Measurements from ENCODE around the gene SERPINC1.
"Not testable (repeated sequence)": the region's sequence is repeated elsewhere in the genome, so short reads cannot be mapped to it uniquely, and the experiment has no call there.

SERPINC1 gene

DNA sequence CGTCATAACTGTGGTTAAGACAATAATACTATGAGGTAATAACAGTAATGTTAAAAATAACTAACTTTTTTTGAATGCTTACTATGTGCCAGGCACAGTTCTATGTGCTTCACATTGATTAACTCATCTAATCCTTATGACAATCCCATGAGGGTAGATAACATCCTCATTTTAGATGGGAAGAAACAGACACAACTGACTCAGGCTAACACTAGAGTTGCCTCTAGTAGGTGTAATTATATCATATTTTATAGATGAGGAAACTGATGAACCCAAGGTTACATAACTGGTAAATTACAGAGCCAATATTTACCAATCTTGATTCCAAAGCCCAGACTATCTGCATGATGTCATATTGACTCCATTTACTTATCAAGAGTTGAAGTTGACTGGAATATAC, 23.5 kb downstream of the SERPINC1 start:
- DNase-seq (ENCODE audit: low read depth in 1 of 2, low spot score in 1 of 2) = no peak

DNA sequence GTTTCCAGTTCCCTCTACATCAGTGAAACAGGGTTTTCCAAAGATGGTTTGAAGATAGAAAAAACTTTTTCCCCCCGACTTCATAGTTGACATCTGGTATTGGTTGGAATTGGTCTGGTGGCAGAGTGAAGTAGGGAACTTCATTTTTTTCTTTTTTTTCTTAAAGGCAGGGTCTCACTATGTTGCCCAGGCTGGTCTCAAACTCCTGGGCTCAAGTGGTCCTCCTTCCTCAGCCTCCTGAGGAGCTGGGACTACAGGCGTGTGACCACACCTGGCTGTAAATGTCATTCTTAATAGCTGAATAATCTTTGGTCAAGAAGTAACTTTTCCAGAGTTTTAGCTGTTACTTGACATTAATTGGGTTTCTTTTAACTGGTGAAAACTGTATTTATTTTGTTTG, 27.2 kb downstream of the SERPINC1 start:
- DNase-seq (ENCODE audit: low read depth in 1 of 2, low spot score in 1 of 2) = no peak

DNA sequence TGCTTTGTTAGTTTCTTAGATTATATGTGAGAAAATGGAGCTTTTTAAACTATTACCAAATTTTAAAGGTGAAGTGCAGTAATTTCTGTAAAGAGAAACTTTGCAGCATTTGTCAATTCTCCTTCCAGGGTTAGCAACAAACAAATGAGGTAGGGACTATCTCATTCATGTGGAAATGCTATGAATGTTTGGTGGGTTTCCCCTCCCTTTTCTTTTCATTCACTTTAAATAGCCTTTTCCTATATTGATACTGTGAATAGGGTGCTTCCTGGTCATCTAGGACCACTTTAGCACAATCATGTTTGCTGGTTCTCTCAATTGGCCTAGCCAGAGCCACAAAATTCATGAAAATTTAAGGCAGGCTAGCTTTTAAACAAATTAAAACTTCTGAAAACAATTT, 28.4 kb downstream of the SERPINC1 start:
- DNase-seq (ENCODE audit: low read depth in 1 of 2, low spot score in 1 of 2) = no peak

DNA sequence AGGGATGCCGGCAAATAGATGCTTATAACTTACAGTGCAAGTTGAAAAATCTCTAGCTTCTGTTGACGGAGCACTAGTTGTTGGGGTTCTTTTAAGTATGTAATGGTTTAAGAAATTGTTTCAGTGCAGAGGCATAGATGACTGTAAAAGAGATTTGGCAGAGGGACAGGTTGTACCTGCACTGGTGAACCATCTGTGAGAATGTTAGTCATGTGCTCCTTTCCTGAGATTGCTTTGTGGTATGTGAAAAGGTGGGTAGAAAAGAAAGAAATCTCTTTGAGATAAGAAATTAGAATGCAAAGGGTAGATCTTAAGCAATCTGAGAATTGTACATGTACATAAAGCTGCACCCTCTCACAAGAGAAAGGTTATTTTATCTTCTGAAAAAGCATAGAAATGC, 29.5 kb downstream of the SERPINC1 start:
- DNase-seq (ENCODE audit: low read depth in 1 of 2, low spot score in 1 of 2) = no peak

DNA sequence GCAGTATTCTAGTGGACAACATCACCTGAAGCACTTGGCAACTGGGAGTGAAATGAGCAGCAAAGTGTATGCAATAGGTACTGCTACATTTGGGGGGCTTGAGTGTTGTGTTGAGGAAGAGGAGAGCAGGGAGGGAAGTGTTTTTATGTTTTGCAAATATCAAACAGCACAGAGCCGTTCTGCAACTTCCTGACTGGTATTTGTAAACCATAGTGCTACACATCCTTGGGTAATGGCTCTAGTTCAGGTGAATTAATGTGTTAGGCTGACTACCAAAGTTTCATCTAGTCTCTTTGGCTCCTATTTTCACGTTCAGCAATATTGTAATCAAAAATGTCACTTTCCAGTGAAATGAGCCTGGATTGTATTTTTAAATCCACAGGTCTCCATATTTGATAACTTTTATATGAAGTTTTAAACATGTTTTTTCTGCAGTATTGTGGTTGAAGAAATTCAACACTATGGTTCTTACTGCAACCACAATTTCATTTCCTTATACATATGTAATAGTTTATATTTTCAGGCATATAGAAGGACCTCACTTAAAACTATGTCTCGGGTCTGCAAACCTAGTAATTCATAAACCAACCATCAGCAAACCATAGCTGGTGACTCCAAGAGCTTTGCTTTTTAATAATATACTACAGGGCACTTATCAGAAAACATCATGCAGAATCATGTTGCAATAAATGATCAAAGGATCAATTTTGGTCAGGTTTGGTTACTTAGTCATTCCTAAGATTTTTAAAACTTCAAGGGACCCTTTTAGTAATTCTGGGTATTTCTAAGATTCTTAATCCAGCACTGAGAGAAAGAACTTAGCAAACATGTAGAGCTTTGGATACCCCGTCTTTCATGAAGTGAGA, 30.1 kb downstream of the SERPINC1 start:
- DNase-seq (ENCODE audit: low read depth in 1 of 2, low spot score in 1 of 2) = no peak

DNA sequence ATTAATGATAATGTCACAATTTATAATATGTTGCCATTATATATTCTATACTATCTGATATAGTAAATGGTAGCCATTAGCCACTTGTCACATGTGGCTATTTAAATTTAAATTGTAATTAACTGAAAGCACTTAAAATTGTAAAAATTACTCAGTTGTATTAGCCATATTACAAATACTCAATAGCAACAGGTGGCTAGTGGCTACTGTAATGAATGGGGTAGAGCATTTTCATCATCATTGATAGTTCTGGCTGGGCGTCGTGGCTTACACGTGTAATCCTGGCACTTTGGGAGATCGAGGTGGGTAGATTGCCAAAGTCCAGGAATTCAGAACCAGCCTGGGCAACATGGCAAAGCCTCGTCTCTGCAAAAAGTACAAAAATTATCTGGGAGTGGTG, 32.4 kb downstream of the SERPINC1 start:
- DNase-seq (ENCODE audit: low read depth in 1 of 2, low spot score in 1 of 2) = no peak

DNA sequence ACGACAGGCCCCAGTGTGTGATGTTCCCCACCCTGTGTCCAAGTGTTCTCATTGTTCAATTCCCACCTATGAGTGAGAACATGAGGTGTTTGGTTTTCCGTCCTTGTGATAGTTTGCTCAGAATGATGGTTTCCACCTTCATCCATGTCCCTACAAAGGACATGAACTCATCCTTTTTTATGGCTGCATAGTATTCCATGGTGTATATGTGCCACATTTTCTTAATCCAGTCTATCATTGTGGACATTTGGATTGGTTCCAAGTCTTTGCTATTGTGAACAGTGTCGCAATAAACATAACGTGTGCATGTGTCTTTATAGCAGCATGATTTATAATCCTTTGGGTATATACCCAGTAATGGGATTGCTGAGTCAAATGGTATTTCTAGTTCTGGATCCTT, 36.0 kb downstream of the SERPINC1 start:
- DNase-seq (ENCODE audit: low read depth in 1 of 2, low spot score in 1 of 2) = not testable (repeated sequence)

DNA sequence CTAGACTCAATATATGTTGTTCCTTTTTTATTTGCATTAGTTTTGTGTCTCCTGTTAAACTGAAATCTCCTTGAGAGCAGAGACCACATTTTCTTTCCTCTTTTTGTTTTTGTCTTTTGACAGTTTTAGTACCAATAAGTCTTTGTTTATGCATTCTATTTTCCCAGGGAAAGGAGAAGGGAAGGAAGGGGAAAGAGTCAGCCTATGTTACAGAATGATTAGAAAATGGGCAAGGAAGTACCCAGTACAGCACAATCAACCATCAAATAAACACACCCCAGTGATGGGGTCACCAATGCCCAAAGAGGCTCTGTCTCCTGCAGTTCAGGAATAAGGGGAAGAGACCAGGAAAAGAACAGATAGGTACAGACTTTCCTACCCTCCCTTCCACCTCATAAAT, 38.9 kb downstream of the SERPINC1 start:
- no peak for DNase-seq (ENCODE audit: low read depth in 1 of 2, low spot score in 1 of 2)

DNA sequence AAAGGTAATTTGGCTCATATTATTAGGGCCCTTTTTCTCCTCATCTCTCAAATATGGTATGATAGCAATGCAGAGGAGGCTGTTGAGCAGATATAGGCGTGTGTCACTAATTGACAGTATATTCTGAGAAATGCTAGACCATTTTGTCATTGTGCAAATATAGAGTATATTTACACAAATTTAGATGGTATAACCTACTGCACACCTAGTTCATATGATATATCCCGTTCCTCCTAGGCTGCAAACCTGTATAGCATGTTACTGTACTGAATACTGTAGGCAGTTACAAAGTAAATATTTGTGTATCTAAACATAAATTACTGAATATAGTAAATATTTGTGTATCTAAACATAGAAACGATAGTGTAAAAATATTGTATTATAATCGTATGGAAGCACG, 40.4 kb downstream of the SERPINC1 start:
- DNase-seq (ENCODE audit: low read depth in 1 of 2, low spot score in 1 of 2) = no peak

DNA sequence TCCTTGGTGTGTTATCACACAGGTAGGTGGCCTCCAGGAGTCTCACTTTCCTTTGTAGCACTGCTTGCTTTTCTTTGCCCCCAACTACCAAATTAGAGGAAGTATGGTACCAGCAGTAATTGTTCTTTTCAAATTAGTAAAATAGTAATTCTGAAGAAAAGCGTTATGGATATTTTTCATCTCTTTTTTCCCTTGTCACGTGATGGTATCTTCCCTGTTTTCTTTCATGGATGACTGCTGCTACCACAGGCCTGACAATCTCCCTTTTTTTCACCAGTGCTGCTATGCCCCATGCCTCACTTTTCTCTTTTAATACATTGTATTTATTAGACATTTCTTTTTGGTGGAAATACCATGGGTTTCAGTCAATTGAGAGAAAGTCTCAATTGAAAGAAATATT, 45.6 kb downstream of the SERPINC1 start:
- no peak for DNase-seq (ENCODE audit: low read depth in 1 of 2, low spot score in 1 of 2)

DNA sequence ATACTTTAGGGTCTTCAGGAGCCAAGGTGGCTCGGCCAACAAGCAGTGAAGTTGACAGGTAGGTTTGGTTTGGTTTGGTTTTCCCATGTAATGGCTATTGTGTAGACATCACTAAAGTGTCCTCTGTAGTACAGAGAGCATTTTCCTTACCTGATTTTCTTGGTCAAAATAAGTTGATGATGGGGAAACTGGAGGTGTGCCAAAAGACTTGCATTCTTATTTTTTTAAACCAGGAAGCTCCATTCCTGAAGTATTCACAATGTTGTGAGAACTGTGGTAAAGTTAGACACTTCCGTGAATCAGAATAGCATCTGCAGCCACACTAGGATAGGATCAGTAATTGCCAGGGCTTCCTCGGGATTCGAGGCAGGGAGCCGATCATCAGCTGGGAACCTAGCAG, 46.0 kb downstream of the SERPINC1 start:
- no peak for DNase-seq (ENCODE audit: low read depth in 1 of 2, low spot score in 1 of 2)

DNA sequence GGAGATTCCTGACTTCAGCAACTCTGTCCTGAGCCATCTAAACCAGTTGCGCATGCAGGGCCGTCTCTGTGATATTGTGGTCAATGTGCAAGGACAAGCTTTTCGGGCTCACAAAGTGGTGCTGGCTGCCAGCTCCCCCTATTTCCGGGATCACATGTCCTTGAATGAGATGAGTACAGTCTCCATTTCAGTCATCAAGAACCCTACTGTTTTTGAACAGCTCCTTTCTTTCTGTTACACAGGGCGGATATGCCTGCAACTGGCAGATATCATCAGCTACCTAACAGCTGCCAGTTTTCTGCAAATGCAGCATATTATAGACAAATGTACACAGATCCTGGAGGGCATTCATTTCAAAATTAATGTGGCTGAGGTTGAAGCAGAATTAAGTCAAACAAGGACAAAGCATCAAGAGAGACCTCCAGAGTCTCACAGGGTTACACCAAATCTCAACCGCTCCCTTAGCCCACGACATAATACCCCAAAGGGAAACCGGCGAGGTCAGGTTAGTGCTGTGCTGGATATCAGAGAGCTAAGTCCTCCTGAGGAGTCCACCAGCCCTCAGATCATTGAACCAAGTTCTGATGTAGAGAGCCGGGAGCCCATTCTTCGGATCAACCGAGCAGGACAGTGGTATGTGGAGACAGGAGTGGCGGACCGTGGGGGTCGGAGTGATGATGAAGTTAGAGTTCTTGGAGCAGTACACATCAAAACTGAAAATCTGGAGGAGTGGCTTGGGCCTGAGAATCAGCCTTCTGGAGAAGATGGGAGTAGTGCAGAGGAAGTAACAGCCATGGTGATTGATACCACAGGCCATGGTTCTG, 46.7 kb downstream of the SERPINC1 start:
- DNase-seq (ENCODE audit: low read depth in 1 of 2, low spot score in 1 of 2) = no peak

DNA sequence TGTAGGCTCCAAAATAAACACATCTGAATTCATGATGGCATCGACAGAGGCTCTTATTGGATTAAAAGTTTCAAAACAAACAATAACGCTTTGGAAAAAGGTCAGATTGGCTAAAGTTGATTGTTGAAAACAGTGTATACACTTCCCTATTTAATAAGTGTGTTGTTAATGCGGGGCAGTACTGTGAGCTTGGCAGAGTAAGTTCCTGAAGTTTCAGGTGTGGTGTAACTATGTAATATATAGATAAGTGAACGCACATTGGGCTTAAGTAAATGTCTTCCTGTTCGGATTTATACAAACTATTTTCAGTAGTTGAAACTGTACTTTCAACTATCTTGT, 48.1 kb downstream of the SERPINC1 start:
- no peak for DNase-seq (ENCODE audit: low read depth in 1 of 2, low spot score in 1 of 2)

DNA sequence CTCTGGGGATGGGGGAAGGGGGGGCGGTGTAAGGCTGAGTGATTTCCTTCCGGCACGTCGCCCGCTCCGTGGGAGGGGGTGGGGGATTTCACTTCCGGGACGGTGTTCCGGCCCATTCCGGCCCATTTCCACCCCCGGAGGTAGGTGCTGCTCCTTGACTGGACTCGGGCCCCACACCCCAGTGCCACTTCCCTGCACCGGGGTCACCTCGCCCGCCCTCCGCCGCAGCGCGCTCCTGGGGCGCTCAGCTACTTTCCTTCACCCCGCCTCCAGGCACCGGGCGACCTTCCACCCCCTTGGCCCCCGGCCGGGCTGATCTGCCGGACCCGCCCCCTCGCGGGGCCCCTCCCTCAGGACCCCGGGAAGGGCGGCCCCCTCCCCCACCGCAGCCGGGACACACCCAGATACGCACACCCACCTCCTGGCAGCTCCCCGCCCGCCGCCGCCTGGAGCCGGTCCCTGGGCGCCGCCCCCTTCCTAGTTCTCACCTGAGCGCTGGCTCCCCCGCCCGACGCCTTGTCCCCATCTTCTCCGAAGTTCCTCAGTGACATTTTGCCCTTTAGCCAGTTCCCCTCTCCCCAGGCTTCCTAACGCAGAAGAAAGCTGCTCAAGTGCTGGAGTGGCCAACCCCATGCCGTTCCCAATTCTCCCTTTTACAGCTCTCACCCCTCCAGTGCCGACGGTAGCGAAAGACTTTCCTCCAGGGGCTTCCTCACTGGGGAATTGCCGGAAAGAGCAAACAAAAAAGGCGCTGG, 48.7 kb downstream of the SERPINC1 start, which contains the start of gene ZBTB37:
Gene ZBTB37 (plus strand): TSS at position 115 of the 755 bp plus-strand sequence. CDS start 1,846 bp downstream, outside the sequence.
- DNase-seq (ENCODE audit: low read depth in 1 of 2, low spot score in 1 of 2) = peak; percentile 91 to 94

DNA sequence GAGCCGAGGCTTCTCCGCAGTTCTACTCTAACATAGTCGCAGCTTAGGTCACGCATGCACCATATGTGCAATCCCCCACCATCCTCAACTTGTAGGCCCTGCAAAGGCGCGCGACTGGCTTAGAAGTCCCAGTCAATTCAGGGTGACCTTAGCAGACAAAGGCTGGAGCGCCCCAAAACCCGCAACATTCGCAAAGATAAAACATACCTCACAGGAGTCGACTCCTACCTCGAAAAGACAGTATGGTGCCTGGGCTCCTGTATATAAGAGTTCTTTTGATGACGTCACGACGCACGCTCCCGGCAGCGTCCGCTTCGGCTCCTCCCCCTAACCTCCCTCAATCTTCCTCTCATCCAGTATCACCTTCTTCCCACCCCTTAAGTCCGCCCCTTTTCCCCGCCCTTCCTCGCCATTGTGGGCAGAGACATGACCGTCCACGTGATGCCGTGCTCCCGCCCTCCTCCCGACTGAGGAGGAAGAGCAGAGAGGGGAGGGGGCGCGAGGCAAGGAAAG, 49.3 kb downstream of the SERPINC1 start, which contains the start of gene GAS5:
Gene GAS5 (minus strand): TSS at position 237 of the 513 bp plus-strand sequence.
- DNase-seq (ENCODE audit: low read depth in 1 of 2, low spot score in 1 of 2) = peak in 1 of 2 donors; percentile 100

DNA sequence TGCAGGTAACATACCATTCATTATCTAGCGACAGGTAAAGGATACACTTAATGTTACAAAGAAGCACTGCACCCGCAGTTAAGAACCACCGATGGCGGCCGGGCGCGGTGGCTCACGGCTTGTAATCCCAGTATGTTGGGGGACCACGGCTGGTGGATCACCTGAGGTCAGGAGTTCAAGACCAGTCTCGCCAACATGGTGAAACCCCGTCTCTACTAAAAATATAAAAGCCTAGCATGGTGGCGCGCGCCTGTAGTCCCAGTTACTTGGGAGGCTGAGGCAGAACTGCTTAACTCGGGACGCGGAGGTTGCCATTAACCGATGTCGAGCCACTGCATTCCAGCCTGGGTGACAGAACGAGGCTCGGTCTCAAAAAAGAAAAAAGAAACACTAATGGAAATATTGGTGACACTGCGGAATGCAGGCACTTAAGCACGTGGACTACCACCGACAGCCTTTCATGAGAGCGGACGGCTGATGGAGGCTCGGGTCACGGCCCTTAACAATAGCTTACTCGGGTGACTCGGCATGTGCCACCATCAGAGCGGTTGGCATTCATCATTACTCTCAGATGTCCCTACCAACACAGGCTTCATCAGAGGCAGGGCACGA, 49.9 kb downstream of the SERPINC1 start:
- DNase-seq (ENCODE audit: low read depth in 1 of 2, low spot score in 1 of 2) = no peak

DNA sequence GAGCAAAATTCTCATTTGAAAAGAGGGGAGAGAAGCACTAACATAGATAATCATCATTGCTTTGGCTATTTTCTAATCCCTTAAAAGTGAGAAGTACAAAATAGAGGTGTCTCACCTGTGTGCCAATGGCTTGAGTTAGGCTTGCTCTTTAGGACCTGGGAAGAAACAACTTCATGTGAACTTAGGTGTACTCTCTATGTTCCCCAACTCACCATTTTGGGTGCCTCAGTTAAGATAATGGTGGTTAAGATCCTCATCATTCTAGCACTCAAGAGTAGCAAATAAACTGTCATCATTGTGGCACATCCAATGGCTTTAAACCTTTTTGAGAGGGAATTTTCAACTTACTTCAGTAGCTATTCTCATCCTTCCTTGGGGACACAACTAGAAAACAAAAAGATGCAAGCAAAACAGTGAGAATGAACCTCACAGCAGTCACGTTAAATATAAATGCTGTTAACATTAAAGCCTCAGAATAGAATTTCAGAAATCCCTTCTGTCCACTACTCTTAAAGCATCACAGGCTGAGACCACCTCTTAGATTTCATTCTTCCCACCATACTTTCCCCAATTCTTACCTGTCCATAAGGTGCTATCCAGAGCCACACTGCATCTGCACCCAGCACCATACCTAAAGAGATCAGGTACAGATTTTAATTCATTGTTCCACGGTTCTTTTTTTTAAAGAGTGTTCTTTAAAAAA, 50.6 kb downstream of the SERPINC1 start:
- DNase-seq (ENCODE audit: low read depth in 1 of 2, low spot score in 1 of 2) = no peak

DNA sequence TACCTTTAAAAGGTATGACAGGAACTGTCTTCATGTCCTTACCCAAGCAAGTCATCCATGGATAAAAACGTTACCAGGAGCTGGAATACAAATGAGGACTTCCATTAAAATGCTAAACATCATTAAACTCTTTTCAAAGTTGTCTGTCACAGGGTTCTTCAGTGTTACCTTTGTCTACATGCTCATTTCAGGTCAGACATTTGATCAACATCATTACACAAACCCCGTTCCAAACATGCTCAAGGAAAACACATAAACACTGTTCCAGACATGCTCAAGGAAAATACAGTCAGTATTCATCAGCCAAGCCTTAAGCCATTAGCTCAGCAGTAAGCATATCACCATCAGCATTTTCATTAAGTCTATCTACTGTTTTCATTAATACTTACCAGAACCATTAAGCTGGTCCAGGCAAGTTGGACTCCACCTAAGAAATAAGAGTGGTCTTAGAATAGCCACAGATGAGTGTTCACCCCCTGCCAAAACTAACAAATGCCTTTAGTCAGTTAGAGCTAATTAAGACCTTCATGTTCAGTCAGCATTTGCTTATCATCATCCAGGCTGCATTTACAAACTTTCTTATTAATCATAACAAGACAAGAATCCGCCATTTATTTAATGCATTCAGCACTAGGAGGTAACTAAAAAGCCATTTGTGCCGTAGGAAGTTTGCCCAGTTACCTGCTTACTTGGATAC, 51.5 kb downstream of the SERPINC1 start:
- DNase-seq (ENCODE audit: low read depth in 1 of 2, low spot score in 1 of 2) = no peak

DNA sequence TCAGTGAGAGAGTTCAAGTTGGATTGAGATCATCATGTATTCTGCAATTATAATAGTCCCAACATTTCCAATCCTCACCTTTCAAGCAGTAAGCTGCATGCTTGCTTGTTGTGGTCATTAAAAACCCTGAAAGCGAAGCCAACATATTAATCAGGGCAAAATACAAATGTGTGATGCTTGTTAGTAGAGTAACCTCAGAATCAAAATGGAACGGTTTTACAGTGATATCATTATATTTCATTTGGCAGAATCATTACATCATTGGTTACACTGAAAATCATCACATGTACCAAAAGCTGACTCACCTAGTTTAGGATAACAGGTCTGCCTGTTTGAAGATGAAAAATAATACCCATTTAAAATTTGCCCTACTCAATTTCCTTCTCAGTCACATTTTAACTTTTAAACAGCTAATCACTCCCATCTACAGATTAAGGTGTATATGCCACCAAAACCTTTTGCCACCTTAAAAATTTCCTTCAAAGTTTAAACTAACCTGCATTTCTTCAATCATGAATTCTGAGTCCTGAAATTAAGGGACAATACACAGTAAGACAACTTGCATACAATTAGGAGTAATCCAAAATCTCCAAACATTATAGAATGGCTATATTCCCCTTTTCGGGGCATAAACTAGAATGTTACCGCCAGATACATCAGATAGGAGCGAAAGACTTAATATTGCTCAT, 52.8 kb downstream of the SERPINC1 start:
- no peak for DNase-seq (ENCODE audit: low read depth in 1 of 2, low spot score in 1 of 2)

All from activated CD4-positive, alpha-beta T cell treated with anti-CD3 and anti-CD28 coated beads, Interleukin-2, amount 50 U/mL, for 24 hours (primary cell).